ACC112 (cell line): ENCODE results near the gene RABL6.
"Not testable (repeated sequence)": the region's sequence is repeated elsewhere in the genome, so short reads cannot be mapped to it uniquely, and the experiment has no call there.

Experiments
- H2AFZ ChIP-seq: fragments of 200-600 bp; sonication (generic); one replicate; pipeline ENCODE4 v1.6.0; 2017; ENCODE audit warnings: antibody characterized with exemption, low read length; ENCODE audit not compliant: unreplicated experiment
- H3K27ac ChIP-seq: fragments of 200-600 bp; sonication (generic); 2 replicates; pipeline ENCODE4 v1.5.1; 2014; ENCODE audit warnings: low read depth, mild to moderate bottlenecking, antibody characterized with exemption, low read length, moderate library complexity
- H3K27me3 ChIP-seq: fragments of 200-600 bp; sonication (generic); 2 replicates; pipeline ENCODE4 v1.6.1; 2014; ENCODE audit warnings: mild to moderate bottlenecking, antibody characterized with exemption, low read length, moderate library complexity, mixed read lengths; ENCODE audit not compliant: insufficient read depth
- H3K36me3 ChIP-seq: fragments of 200-600 bp; sonication (generic); 2 replicates; pipeline ENCODE4 v1.6.1; 2016; ENCODE audit warnings: mild to moderate bottlenecking, antibody characterized with exemption, low read length, moderate library complexity, mixed read lengths; ENCODE audit not compliant: insufficient read depth
- H3K4me1 ChIP-seq: fragments of 200-600 bp; sonication (generic); one replicate; pipeline ENCODE4 v1.6.1; 2016; ENCODE audit warnings: low read length, mixed read lengths; ENCODE audit not compliant: insufficient read depth, unreplicated experiment, control insufficient read depth
- H3K4me3 ChIP-seq: fragments of 200-600 bp; sonication (generic); 2 replicates; pipeline ENCODE4 v1.5.1; 2014; ENCODE audit warnings: mild to moderate bottlenecking, low read depth, low read length
- H3K79me2 ChIP-seq: fragments of 200-600 bp; sonication (generic); one replicate; pipeline ENCODE4 v1.6.0; 2016; ENCODE audit warnings: low read length; ENCODE audit not compliant: control insufficient read depth, unreplicated experiment, insufficient read depth

RABL6 gene

GRCh38 chr9:136832581-136832980, 24.8 kb downstream of the RABL6 start:
- no peak overlapping the region for H2AFZ ChIP-seq
- no peak overlapping the region for H3K27ac ChIP-seq
- no peaks in the 10 kb centered on the region for H3K27me3 ChIP-seq
- no peaks in the 10 kb centered on the region for H3K4me1 ChIP-seq
- no peaks in the 10 kb centered on the region for H3K79me2 ChIP-seq
- H3K36me3 ChIP-seq = peaks cover 5% of the 10 kb centered on the region; the same call in 1 of the 2 replicates
- no peak overlapping the region for H3K4me3 ChIP-seq

- not testable (repeated sequence) for H3K4me1 ChIP-seq
These were observed 25.8 kb downstream of the RABL6 start for GRCh38 chr9:136833381-136834048.

GRCh38 chr9:136835162-136835931, 27.6 kb downstream of the RABL6 start:
- H3K4me1 ChIP-seq = no peaks in the 10 kb centered on the region
- peaks cover 5% of the 10 kb centered on the region; the same call in 1 of the 2 replicates for H3K36me3 ChIP-seq
- H3K4me3 ChIP-seq = no peak overlapping the region
- no peak overlapping the region for H2AFZ ChIP-seq
- H3K79me2 ChIP-seq = no peaks in the 10 kb centered on the region
- H3K27me3 ChIP-seq = no peaks in the 10 kb centered on the region
- H3K27ac ChIP-seq = no peak overlapping the region

More at GRCh38 chr9:136833381-136834048, 25.8 kb downstream of the RABL6 start:
- not testable (repeated sequence) for H3K79me2 ChIP-seq, H3K36me3 ChIP-seq, H3K27me3 ChIP-seq, H3K4me3 ChIP-seq, H3K27ac ChIP-seq, H2AFZ ChIP-seq

- no peak overlapping the region for H3K27ac ChIP-seq
- H3K79me2 ChIP-seq = no peaks in the 10 kb centered on the region
- H3K4me1 ChIP-seq = peaks cover 6% of the 10 kb centered on the region
- no peak overlapping the region for H2AFZ ChIP-seq
- H3K4me3 ChIP-seq = no peak overlapping the region
- H3K36me3 ChIP-seq = peaks cover 5% of the 10 kb centered on the region; the same call in 1 of the 2 replicates
- H3K27me3 ChIP-seq = no peaks in the 10 kb centered on the region
These were observed 28.5 kb downstream of the RABL6 start for GRCh38 chr9:136835932-136836904.

- Histone ChIP-seq H3K79me2 (no peaks in the 10 kb centered on the region), H3K4me3 (no peak overlapping the region), H3K27me3 (no peaks in the 10 kb centered on the region), H2AFZ (no peak overlapping the region), H3K27ac (no peak overlapping the region), H3K36me3 (no peaks in the 10 kb centered on the region), H3K4me1 (peaks cover 15% of the 10 kb centered on the region)
These were observed 29.6 kb downstream of the RABL6 start for GRCh38 chr9:136837146-136837855.

GRCh38 chr9:136837856-136838277, 30.1 kb downstream of the RABL6 start:
- not testable (repeated sequence) for H3K27ac ChIP-seq
- H3K4me1 ChIP-seq = peaks cover 15% of the 10 kb centered on the region

GRCh38 chr9:136838314-136839228, 30.8 kb downstream of the RABL6 start:
- Histone ChIP-seq H3K4me1 (peaks cover 20% of the 10 kb centered on the region), H3K36me3 (no peaks in the 10 kb centered on the region), H3K79me2 (no peaks in the 10 kb centered on the region), H3K27me3 (no peaks in the 10 kb centered on the region), H3K27ac (no peak overlapping the region), H2AFZ (no peak overlapping the region), H3K4me3 (no peak overlapping the region)

More at GRCh38 chr9:136837856-136838277, 30.1 kb downstream of the RABL6 start:
- H2AFZ ChIP-seq, H3K27me3 ChIP-seq, H3K79me2 ChIP-seq, H3K36me3 ChIP-seq, H3K4me3 ChIP-seq: not testable (repeated sequence)

GRCh38 chr9:136839229-136840139, 31.7 kb downstream of the RABL6 start:
- Histone ChIP-seq H3K27ac (no peak overlapping the region), H2AFZ (no peak overlapping the region), H3K36me3 (no peaks in the 10 kb centered on the region), H3K79me2 (no peaks in the 10 kb centered on the region), H3K27me3 (no peaks in the 10 kb centered on the region), H3K4me1 (peaks cover 20% of the 10 kb centered on the region), H3K4me3 (no peak overlapping the region)
